Suprapubic skin (tissue), 4 donors: Measurements from ENCODE around the gene SCAMP2. TPM values are rescaled to one million over a fixed set of nuclear protein-coding genes. Genes with fewer than 3 reads are reported as not detected.

ENCODE experiments used
- DNase-seq, 2 donors: peaks; one replicate each; pipeline ENCODE4 v3.0.0-alpha.2; 2019; ENCODE audit warnings: low spot score in 2 of 2
- H3K27ac ChIP-seq: fragments of 200-600 bp; sonication (generic); one replicate; pipeline ENCODE4 v1.5.1; 2019
- H3K27me3 ChIP-seq: fragments of 200-600 bp; sonication (generic); one replicate; pipeline ENCODE4 v1.5.1; 2019
- H3K36me3 ChIP-seq: fragments of 200-600 bp; sonication (generic); one replicate; pipeline ENCODE4 v1.5.1; 2019
- H3K4me1 ChIP-seq: fragments of 200-600 bp; sonication (generic); one replicate; pipeline ENCODE4 v1.5.1; 2019
- H3K4me3 ChIP-seq: fragments of 200-600 bp; sonication (generic); one replicate; pipeline ENCODE4 v1.5.1; 2019; ENCODE audit warnings: mild to moderate bottlenecking
- H3K9me3 ChIP-seq: fragments of 200-600 bp; sonication (generic); one replicate; pipeline ENCODE4 v1.5.1; 2019
- EP300 ChIP-seq: sonication (generic); formaldehyde crosslinking; IDR thresholded peaks from one replicate; pipeline ENCODE4 v1.6.1; 2017; ENCODE audit warnings: antibody characterized with exemption
- POLR2A ChIP-seq, 2 donors: fragments of 450-650 bp; IDR thresholded peaks; one replicate each; pipeline ENCODE4 v1.6.1; 2017; ENCODE audit warnings: antibody characterized with exemption in 2 of 2, mild to moderate bottlenecking in 2 of 2, moderate library complexity in 2 of 2
- WGBS: methylation state at CpG from one replicate; pipeline ENCODE4 v1.1.5; 2018; 5-methylcytosine and 5-hydroxymethylcytosine counted together
- total RNA-seq, 4 donors: library from RNA; depleted of rRNA; stranded (reverse); fragments of >200 nt; gene quantifications; one replicate each; pipeline ENCODE4 v1.1.0, GENCODE V29; 2016

Gene SCAMP2
- total RNA-seq, 4 donors from 2014 or later: 82.7 to 120 (median 102) TPM

GRCh38 chr15:74794248-74794969 is 78.8 kb downstream of the SCAMP2 start:
- Histone ChIP-seq H3K36me3 (peaks cover 12% of the 10 kb centered on the region), H3K27me3 (no peaks in the 10 kb centered on the region), H3K4me3 (no peak overlapping the region), H3K9me3 (no peaks in the 10 kb centered on the region), H3K4me1 (peaks cover 59% of the 10 kb centered on the region), H3K27ac (no peak overlapping the region)
- no CpG with 5 or more reads among the region's 9 CpGs for WGBS
- no peak for TF ChIP-seq EP300
- no peak for TF ChIP-seq POLR2A (IDR thresholded peaks at IDR 0.05)
- DNase-seq: no peak

Other genes with a start within 250 kb of the SCAMP2 start
- 10 to 100 TPM; 13.0 to 52.4 (median 23.5) TPM for gene EDC3, start 177.3 kb downstream of the SCAMP2 start, total RNA-seq
- 1 to 10 TPM in 3 of 4 donors, under 1 TPM in 1; 0.64 to 6.0 (median 2.8) TPM for gene CYP1A1, start 147.8 kb downstream of the SCAMP2 start, total RNA-seq
- gene CYP1A2, start 124.5 kb downstream of the SCAMP2 start, total RNA-seq: not detected
- 10 to 100 TPM; 33.1 to 45.2 (median 35.5) TPM for gene CSK, start 91.3 kb downstream of the SCAMP2 start, total RNA-seq
- under 1 TPM in 1 of 4 donors, not detected in 3; 0.42 TPM for gene LMAN1L, start 60.5 kb downstream of the SCAMP2 start, total RNA-seq
- gene CPLX3, start 46.7 kb downstream of the SCAMP2 start, total RNA-seq: under 1 TPM in 1 of 4 donors, not detected in 3; 0.47 TPM
- gene ULK3, start 30.2 kb downstream of the SCAMP2 start, total RNA-seq: 100 to 1,000 TPM; 105 to 330 (median 129) TPM
- 10 to 100 TPM; 17.1 to 59.2 (median 41.4) TPM for gene MPI, start 16.7 kb upstream of the SCAMP2 start, total RNA-seq
- gene FAM219B, start 33.5 kb upstream of the SCAMP2 start, total RNA-seq: 10 to 100 TPM; 49.4 to 96.2 (median 68.0) TPM
- gene COX5A, start 64.7 kb upstream of the SCAMP2 start, total RNA-seq: 100 to 1,000 TPM; 114 to 130 (median 122) TPM
- 1 to 10 TPM; 3.5 to 7.8 (median 6.1) TPM for gene RPP25, start 83.4 kb upstream of the SCAMP2 start, total RNA-seq
- 1 to 10 TPM in 3 of 4 donors, under 1 TPM in 1; 0.53 to 4.5 (median 2.7) TPM for gene SCAMP5, start 122.2 kb upstream of the SCAMP2 start, total RNA-seq
- gene PPCDC, start 150.2 kb upstream of the SCAMP2 start, total RNA-seq: 10 to 100 TPM in 2 of 4 donors, 1 to 10 TPM in 2; 7.4 to 25.7 (median 13.1) TPM